HFF-Myc (cell line): ENCODE measurements around the gene CCL20.

Experiments used
- DNase-seq: peaks from one replicate; pipeline ENCODE4 v3.0.0-alpha.2; 2011; ENCODE audit warnings: low read depth; ENCODE audit errors: extremely low read depth
- H3K4me3 ChIP-seq: replicated peaks from 2 replicates; pipeline ENCODE4 v1.5.1; 2011; ENCODE audit warnings: low read depth, mild to moderate bottlenecking, control low read depth, low read length
- CTCF ChIP-seq: IDR thresholded peaks from 2 replicates; pipeline ENCODE4 v1.5.1; 2012; ENCODE audit warnings: mild to moderate bottlenecking, low read depth, low read length, control low read depth; ENCODE audit errors: missing control alignments

Gene CCL20

GRCh38 chr2:227822416-227823003 lies 8.9 kb downstream of the CCL20 start:
- DNase-seq = no peak
- H3K4me3 ChIP-seq = no peak overlapping the region
- no peak for TF ChIP-seq CTCF

- DNase-seq = no peak
- H3K4me3 ChIP-seq = no peak overlapping the region
- no peak for TF ChIP-seq CTCF
Measured at GRCh38 chr2:227823922-227824321, 10.3 kb downstream of the CCL20 start.

- no peak for DNase-seq
- no peak for TF ChIP-seq CTCF
Measured at GRCh38 chr2:227824711-227825110, 11.1 kb downstream of the CCL20 start.

GRCh38 chr2:227826019-227826521 lies 12.4 kb downstream of the CCL20 start:
- no peak overlapping the region for H3K4me3 ChIP-seq
- DNase-seq = no peak
- TF ChIP-seq CTCF = no peak

More at GRCh38 chr2:227824711-227825110, 11.1 kb downstream of the CCL20 start:
- no peak overlapping the region for H3K4me3 ChIP-seq

- no peak for TF ChIP-seq CTCF
- no peak overlapping the region for H3K4me3 ChIP-seq
- DNase-seq = no peak
Measured at GRCh38 chr2:227826563-227826962, 12.9 kb downstream of the CCL20 start.

GRCh38 chr2:227827143-227827542 lies 13.5 kb downstream of the CCL20 start:
- no peak overlapping the region for H3K4me3 ChIP-seq
- no peak for TF ChIP-seq CTCF
- DNase-seq = no peak

GRCh38 chr2:227828477-227828912 lies 14.9 kb downstream of the CCL20 start:
- H3K4me3 ChIP-seq = no peak overlapping the region
- TF ChIP-seq CTCF = no peak
- DNase-seq = no peak
